ENCODE data around the gene AMY1A.

DNA sequence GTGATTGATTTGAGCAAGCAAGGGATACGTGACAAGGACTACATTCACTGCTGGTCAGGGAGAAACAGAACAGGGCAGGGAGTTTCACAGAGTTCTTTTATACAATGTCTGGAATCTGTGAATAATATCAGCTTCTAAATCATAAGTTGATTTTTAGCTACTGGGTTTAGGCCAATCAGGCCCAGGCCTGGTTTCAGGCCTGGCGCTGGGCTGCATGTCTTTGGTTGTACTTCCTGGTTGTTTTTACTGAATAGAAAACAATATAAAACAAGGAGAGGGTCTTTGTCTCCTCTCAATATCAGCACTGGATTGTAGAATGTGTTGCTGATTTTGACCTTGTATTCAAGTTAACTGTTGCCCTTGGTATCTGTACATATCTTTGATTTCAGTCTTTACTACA, 39.2 kb upstream of the AMY1A start:
- TF ChIP-seq ZBTB8A (tag by site-specific recombination; IDR thresholded peaks at IDR 0.05) (no peak), KLF7 (tag by site-specific recombination; IDR thresholded peaks at IDR 0.05; ENCODE audit: borderline replicate concordance) (no peak), SP2 (tag by site-specific recombination; IDR thresholded peaks at IDR 0.05) (no peak)

Data from HEK293 (cell line).